SK-N-DZ (cell line): ENCODE results near the gene TSPAN3.
A peak's percentile ranks its signal among the peaks of the same experiment; 100 is the strongest.

Experiments used
- DNase-seq: peaks from one replicate; pipeline ENCODE4 v3.0.0-alpha.2; 2015; ENCODE audit warnings: low spot score

TSPAN3 gene

GRCh38 chr15:77053709-77054108 lies 17.2 kb downstream of the TSPAN3 start:
- DNase-seq, result no peak

DNA sequence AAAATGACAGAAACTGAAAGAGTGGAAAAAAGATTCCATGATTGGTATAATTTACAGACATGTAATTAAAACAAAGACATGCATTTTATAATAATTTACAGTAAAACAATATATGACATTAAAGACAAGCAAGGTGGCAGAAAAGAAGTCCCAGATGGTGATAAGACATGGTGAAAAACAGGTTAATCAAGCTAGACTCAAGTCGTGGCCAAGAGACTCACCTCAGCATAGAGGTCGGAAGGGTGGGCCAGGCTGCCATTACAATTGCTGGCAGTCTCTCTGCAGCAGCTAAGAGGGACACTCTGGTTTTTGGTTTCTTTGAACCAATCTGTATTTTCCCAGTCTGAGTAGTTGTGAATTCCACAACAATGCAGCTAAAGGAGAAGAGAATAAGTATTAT lies 18.4 kb downstream of the TSPAN3 start:
- no peak for DNase-seq

GRCh38 chr15:77048135-77048876 lies 22.6 kb downstream of the TSPAN3 start:
- DNase-seq, result no peak

DNA sequence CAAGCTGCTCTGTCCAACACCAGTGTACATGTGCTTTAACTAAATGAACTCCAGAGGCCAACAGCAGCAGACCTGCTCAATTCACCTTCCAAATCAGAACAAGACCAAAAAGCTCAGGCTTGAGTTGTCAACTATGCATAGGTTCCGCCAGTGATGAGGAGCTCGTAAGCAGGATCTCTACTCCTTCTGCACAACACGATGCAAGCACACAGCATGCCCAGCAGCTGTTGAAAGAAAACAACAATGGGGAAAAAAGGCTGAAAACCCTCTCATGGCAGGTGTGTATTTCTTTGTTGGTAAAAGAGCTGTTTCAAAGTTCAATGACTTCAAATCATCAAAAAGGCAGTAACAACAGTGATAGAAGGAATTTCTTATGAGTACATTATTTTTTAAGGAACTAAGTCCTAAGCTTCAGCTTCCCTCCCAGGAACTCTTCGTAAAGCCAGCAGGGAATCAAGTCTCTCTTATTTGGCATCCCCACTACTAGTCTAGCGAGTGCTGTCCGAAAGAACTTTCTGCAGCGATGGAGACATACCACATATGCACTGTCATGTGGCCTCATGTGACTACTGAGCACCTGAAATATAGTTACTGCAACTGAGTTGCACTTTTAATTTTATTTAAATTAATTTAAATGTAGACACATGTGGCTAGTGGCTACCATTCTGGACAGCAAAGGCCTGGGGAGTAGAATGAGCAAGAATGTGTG lies 24.1 kb downstream of the TSPAN3 start:
- DNase-seq, result no peak

- DNase-seq, result no peak
Measured at GRCh38 chr15:77045985-77046384, 24.9 kb downstream of the TSPAN3 start.

- DNase-seq, result no peak
Measured at GRCh38 chr15:77044228-77045042, 26.5 kb downstream of the TSPAN3 start.

GRCh38 chr15:77042955-77043920 lies 27.7 kb downstream of the TSPAN3 start:
- no peak for DNase-seq

DNA sequence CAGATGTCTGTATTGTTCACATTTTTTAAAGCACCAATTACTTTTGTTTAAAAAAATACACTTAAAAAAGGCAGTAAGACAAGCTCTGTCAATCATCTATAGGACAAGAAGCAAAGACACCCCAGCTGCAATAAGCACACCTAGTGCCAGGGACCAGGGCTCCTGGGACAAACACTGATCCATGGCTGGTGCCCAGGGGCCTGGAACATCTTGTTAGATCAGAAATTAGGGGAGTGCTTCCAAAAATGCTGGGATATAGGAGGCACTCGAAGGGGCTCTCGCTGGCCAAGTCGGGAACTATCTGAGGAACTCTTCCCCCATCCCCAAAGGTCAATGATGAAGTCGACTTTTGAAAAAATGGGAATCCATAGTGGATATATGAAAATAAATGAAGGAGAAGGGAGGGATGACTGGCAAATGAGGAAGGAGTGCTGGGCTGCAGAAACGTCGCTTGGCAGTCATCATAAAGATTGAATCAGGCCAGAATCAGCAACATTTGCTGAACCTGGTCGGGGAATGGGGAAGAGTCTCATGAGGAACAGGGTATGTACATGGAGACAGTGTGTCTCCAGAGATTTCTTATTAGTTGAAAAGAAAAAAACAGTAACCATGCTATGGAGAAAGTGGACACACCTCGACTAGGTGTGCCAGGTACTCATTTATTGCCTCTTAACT lies 28.5 kb downstream of the TSPAN3 start:
- no peak for DNase-seq

- no peak for DNase-seq
Measured at GRCh38 chr15:77040673-77041072, 30.2 kb downstream of the TSPAN3 start.

DNA sequence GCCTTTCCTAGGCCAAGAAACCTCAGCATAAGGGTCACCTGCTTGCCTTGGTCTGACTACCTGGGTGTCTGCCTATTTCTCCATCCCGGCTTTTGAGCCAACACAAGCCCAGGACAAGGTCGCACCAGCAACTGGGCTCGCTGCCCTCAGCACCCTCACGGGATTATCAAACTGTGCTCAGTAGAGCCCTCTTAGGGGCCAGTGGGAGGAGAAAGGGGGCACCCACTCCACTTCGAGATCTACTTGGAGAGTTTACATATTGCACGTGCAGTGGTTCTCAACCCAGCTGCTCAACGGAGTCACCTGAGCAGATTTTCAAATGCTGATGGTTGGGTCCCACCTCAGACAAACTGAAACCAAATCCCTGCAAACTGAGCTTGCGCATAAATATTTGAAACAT lies 31.1 kb downstream of the TSPAN3 start:
- no peak for DNase-seq

- peak; percentile 34 for DNase-seq
Measured at GRCh38 chr15:77039217-77039533, 31.7 kb downstream of the TSPAN3 start.

DNA sequence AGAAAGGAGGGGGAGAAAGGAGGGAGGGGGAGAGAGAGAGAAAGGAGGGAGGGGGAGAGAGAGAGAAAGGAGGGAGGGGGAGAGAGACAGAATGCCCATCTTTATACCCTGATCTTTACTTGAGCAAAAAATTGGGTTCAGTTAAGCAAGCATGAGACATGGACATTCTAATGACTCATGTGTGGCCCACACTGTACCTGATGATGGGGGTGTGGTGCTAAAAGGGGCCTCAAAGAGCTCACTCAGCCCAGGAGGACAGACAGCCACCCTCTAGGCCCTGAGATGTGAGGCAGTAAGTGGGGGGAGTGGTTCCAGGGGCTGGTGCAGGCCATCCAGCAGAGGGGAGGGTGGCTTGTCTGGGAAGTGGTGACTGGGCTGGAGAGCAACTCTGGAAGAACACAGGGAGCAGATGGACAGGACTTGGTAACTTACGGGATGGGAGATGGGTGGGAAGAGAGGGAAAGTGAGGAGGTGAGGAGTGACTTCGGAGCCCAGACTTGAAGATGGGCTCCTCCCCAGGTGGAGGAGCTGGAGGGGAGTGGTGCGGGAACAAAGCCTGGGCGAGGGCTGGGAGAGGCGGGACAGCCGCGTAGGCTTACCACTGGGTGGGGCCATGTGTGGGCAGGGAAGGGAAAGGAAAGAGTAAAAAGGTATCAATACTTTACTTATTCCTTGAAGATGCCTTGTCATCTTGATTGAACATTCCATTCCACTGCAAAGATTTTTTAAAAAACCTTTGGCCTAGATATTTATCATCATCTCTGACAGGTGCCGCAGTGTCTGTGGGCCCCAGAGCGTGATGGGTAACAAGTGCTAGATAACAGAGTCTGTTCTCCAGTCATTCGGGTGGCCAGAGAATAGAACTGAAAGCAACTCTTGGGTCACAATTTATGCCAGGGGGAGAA lies 32.3 kb downstream of the TSPAN3 start:
- peak; percentile 60 for DNase-seq

DNA sequence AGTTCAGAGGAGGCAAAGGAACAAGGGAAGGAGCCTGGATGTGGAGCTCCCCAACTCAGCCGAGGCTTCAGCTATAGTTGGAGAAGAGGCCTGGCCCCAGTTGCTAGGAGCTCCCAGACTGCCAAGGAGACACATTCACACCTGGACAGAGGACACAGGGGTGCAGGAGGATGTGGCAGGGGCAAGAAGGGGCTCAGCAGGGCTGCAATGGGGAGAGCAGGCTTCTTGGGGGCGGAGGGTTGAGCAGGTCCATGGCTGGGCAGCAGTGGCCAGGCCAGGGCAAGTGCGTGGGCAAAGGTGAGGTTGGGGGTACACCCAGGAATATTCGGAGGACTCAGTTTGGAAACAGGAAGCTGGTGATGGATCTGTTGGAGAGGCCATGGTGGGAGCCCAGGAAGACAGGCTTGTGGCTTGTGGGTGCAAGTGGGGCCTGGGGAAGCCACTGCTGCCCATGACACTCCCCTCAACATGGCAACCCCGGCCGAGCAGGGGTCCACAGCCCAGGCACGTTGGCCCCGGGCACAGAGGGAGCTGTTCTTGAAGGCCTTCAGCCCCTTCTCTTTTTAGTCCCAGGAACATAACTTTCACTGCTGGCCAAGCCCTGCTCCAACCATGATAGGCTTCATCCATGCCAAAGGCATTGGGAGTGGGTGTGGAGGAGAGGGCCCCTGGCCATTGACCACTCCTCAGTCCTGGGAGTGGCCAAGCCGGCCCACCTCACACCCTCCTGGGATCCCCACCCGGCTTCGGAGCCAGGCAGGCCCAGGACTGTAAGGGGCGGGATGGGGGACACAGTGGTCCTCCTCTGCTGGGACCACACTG lies 33.3 kb downstream of the TSPAN3 start:
- no peak for DNase-seq

GRCh38 chr15:77036537-77037387 lies 34.1 kb downstream of the TSPAN3 start:
- DNase-seq, result no peak

DNA sequence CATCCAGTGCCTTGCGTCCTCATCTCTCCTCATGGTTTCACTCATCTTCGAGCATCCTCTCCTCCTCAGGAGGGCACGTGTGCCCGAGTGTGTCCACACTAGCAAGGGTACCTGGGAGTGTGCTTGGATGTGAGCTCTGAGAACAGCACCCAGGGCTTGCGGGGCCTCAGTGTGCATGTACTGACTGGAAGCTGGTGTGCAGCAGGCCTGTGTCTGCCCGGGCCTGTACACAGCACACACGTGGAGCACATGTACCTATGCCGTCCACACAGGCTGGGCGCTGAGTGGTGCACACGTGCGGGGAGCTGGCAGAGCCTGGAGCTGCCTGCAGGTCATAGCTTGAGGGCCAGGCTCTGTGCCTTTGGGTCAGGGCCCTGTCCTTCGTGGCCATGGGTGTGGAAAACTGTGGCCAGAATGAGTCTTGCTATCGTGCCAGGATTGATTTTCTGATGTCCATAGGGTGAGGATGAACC lies 34.9 kb downstream of the TSPAN3 start:
- no peak for DNase-seq

GRCh38 chr15:77035584-77035983 lies 35.3 kb downstream of the TSPAN3 start:
- no peak for DNase-seq

- no peak for DNase-seq
Measured at GRCh38 chr15:77034695-77035489, 36.0 kb downstream of the TSPAN3 start.
